HepG2 (cell line): ENCODE data around the gene RAC2. TPM values are rescaled to one million over a fixed set of nuclear protein-coding genes. Genes with fewer than 3 reads are reported as not detected.

ENCODE experiments used
- ATAC-seq: fragments of 200-7000 bp; cut with Tn5 transposase; 3 replicates; pipeline ENCODE4 v1.9.1; 2020; ENCODE audit warnings: mild to moderate bottlenecking, moderate library complexity
- BruUV-seq: library from RNA; stranded (reverse); fragments of 400-500 nt; replicated peaks from 2 replicates; lab custom pipeline; 2021; lab: Mats Ljungman, UMichigan
- CTCF ChIA-PET: fragments of 300-600 bp; formaldehyde crosslinking; extraction: SDS; loops from one replicate; lab custom pipeline; 2021; ENCODE audit warnings: low total read pairs, inconsistent platforms, low intra/inter-chr PET ratio; lab: Yijun Ruan, JAX
- POLR2A ChIA-PET: fragments of 350-600 bp; sonication (Branson Sonifier 250); formaldehyde crosslinking; loops from one replicate; lab custom pipeline; 2020; ENCODE audit warnings: antibody characterized with exemption, inconsistent platforms; lab: Yijun Ruan, JAX
- DNase-seq: peaks from one replicate; pipeline ENCODE4 v3.0.0-alpha.2; 2015; ENCODE audit warnings: low spot score
- FAIRE-seq: peaks from 3 replicates; lab custom pipeline; 2011; peaks lifted over from hg19 to GRCh38; lab: Jason Lieb, UNC
- H2AFZ ChIP-seq: one replicate; pipeline ENCODE4 v1.6.1; 2011; ENCODE audit warnings: low read length, inconsistent platforms
- H3K27ac ChIP-seq: fragments of 300-600 bp; 3 replicates; pipeline ENCODE4 v1.8.0; 2011; ENCODE audit warnings: mixed run types, mild to moderate bottlenecking, mixed read lengths, low read length, inconsistent platforms; ENCODE audit not compliant: insufficient read depth; ENCODE audit errors: extremely low read length
- H3K27me3 ChIP-seq, 2 experiments: fragments of 200-600 bp in 1 of 2; 2 replicates in 1 of 2; 3 replicates in 1 of 2; pipeline versions ENCODE4 v1.6.0 to v1.8.0; 2011; ENCODE audit warnings: low read length in 2 of 2, mild to moderate bottlenecking in 2 of 2, moderate library complexity in 2 of 2, inconsistent platforms in 1 of 2; ENCODE audit not compliant: insufficient read depth in 2 of 2, control insufficient read depth in 1 of 2
- H3K36me3 ChIP-seq, 2 experiments: fragments of 200-600 bp in 1 of 2; replicated peaks in 1 of 2; 2 replicates in 1 of 2; 3 replicates in 1 of 2; pipeline versions ENCODE4 v1.5.1 to v1.8.0; 2011; ENCODE audit warnings: low read length in 2 of 2, inconsistent platforms in 1 of 2; ENCODE audit not compliant: insufficient read depth in 2 of 2, control insufficient read depth in 1 of 2
- H3K4me1 ChIP-seq: 2 replicates; pipeline ENCODE4 v1.5.1; 2012; ENCODE audit warnings: low read length, inconsistent platforms; ENCODE audit not compliant: insufficient read depth
- H3K4me2 ChIP-seq: 2 replicates; pipeline ENCODE4 v1.6.0; 2011; ENCODE audit warnings: low read depth, low read length, inconsistent platforms
- H3K4me3 ChIP-seq, 3 experiments: fragments of 200-600 bp in 1 of 3; sonication (generic), shearing (Covaris generic) in 1 of 3; replicated peaks in 1 of 3; 2 replicates each; pipeline ENCODE4 v1.5.1; 2011 to 2016; ENCODE audit warnings: low read length in 3 of 3, inconsistent platforms in 2 of 3, low read depth in 2 of 3, mild to moderate bottlenecking in 2 of 3, control low read depth in 1 of 3, mixed read lengths in 1 of 3; ENCODE audit not compliant: insufficient read depth in 1 of 3
- H3K79me2 ChIP-seq: one replicate; pipeline ENCODE4 v1.6.1; 2011; ENCODE audit warnings: low read length, inconsistent platforms; ENCODE audit not compliant: insufficient read depth
- H3K9ac ChIP-seq: 2 replicates; pipeline ENCODE4 v1.6.0; 2011; ENCODE audit warnings: mild to moderate bottlenecking, low read depth, low read length, inconsistent platforms; ENCODE audit not compliant: insufficient read depth
- H3K9me3 ChIP-seq: 2 replicates; pipeline ENCODE4 v1.5.1; 2012; ENCODE audit warnings: mild to moderate bottlenecking, low read length
- H4K20me1 ChIP-seq: 2 replicates; pipeline ENCODE4 v1.6.0; 2011; ENCODE audit warnings: inconsistent platforms, mild to moderate bottlenecking, low read length, moderate library complexity; ENCODE audit not compliant: insufficient read depth
- ATF2 ChIP-seq: sonication (generic); formaldehyde crosslinking; IDR thresholded peaks from 2 replicates; pipeline ENCODE4 v1.4.0; 2020; ENCODE audit warnings: missing genetic modification reagents
- CBX1 ChIP-seq: IDR thresholded peaks from one replicate; pipeline ENCODE4 v1.6.1; 2016; ENCODE audit warnings: antibody characterized with exemption, low read depth
- DNMT3B ChIP-seq: conservative IDR thresholded peaks from 2 replicates; pipeline ENCODE4 v1.6.1; 2016; ENCODE audit warnings: missing biosample characterization, control low read depth
- FIP1L1 ChIP-seq: fragments of 200-400 bp; formaldehyde crosslinking; IDR thresholded peaks from 2 replicates; pipeline ENCODE4 v1.6.1; 2018; ENCODE audit warnings: low read depth, mild to moderate bottlenecking, low read length, moderate library complexity, borderline replicate concordance; ENCODE audit not compliant: insufficient read depth
- FOSL2 ChIP-seq: sonication (generic); formaldehyde crosslinking; IDR thresholded peaks from 2 replicates; pipeline ENCODE4 v1.4.0; 2020; ENCODE audit warnings: missing genetic modification reagents
- MXD4 ChIP-seq: IDR thresholded peaks from 2 replicates; pipeline ENCODE4 v1.6.1; 2016; ENCODE audit warnings: mild to moderate bottlenecking, missing biosample characterization, missing genetic modification reagents
- RARA ChIP-seq: IDR thresholded peaks from 2 replicates; pipeline ENCODE4 v1.6.1; 2016; ENCODE audit warnings: missing genetic modification reagents, missing compliant biosample characterization
- XRCC5 ChIP-seq: fragments of 200-400 bp; formaldehyde crosslinking; optimal IDR thresholded peaks from 2 replicates; pipeline ENCODE3; 2017; ENCODE audit warnings: mild to moderate bottlenecking, low read length
- ZFP41 ChIP-seq: sonication (generic); formaldehyde crosslinking; IDR thresholded peaks from 2 replicates; pipeline ENCODE4 v1.4.0; 2020; ENCODE audit warnings: mild to moderate bottlenecking, missing genetic modification reagents, borderline replicate concordance
- ZMYM2 ChIP-seq: sonication (generic); formaldehyde crosslinking; IDR thresholded peaks from 2 replicates; pipeline ENCODE4 v1.8.0; 2022; ENCODE audit warnings: mild to moderate bottlenecking, missing genetic modification reagents
- ZNF205 ChIP-seq: IDR thresholded peaks from 2 replicates; pipeline ENCODE4 v1.6.1; 2018; ENCODE audit warnings: missing biosample characterization, missing genetic modification reagents
- ZNF343 ChIP-seq: sonication (generic); formaldehyde crosslinking; IDR thresholded peaks from 2 replicates; pipeline ENCODE4 v1.4.0; 2020; ENCODE audit warnings: mild to moderate bottlenecking, missing genetic modification reagents
- ZNF354B ChIP-seq: sonication (generic); formaldehyde crosslinking; IDR thresholded peaks from 2 replicates; pipeline ENCODE4 v1.8.0; 2022; ENCODE audit warnings: mild to moderate bottlenecking, missing genetic modification reagents
- ZNF451 ChIP-seq: sonication (generic); formaldehyde crosslinking; IDR thresholded peaks from 2 replicates; pipeline ENCODE4 v1.5.0; 2020; ENCODE audit warnings: mild to moderate bottlenecking, missing genetic modification reagents
- ZNF546 ChIP-seq: sonication (generic); formaldehyde crosslinking; conservative IDR thresholded peaks from 2 replicates; pipeline ENCODE4 v1.8.1; 2023; ENCODE audit warnings: mild to moderate bottlenecking, missing genetic modification reagents
- ZNF839 ChIP-seq: sonication (generic); formaldehyde crosslinking; IDR thresholded peaks from 2 replicates; pipeline ENCODE4 v1.4.0; 2020; ENCODE audit warnings: missing genetic modification reagents, mild to moderate bottlenecking, borderline replicate concordance
- WGBS: methylation state at CpG from one replicate; pipeline ENCODE4 v1.1.6; 2017; ENCODE audit warnings: low lambda C conversion rate; 5-methylcytosine and 5-hydroxymethylcytosine counted together
- in situ Hi-C: cut with HindIII; loops from 2 replicates; pipeline ENCODE4 v1.10.0; 2017; ENCODE audit warnings: low pct_unique_long_range_greater_than_20kb; ENCODE audit not compliant: extremely low pct_ligation_motif_present
- intact Hi-C: fragments of 100-400 bp; cut with micrococcal nuclease; formaldehyde crosslinking; loops from one replicate; pipeline ENCODE4 v1.10.0; 2022; ENCODE audit not compliant: unreplicated experiment
- polyA plus RNA-seq, 8 experiments: library from polyadenylated mRNA; depleted of rRNA in 3 of 8; stranded (reverse) in 7 of 8; unstranded in 1 of 8; fragments of >200 nt; fragmentation: Illumina TruSeq in 4 of 8; extraction: Trizol in 4 of 8; gene quantifications; 2 replicates each; pipeline versions ENCODE4 v1.2.1 to v1.2.3, GENCODE V29; 2011 to 2016; ENCODE audit warnings: low read depth in 4 of 8, missing spikeins in 1 of 8, mixed read lengths in 1 of 8; ENCODE audit not compliant: insufficient read depth in 1 of 8
- total RNA-seq, 5 experiments: library from RNA; depleted of rRNA; stranded (reverse); fragments of >200 nt; fragmentation: Illumina TruSeq; extraction: Trizol; gene quantifications; 2 replicates each; pipeline ENCODE4 v1.2.3, GENCODE V29; 2016; ENCODE audit warnings: low read depth in 1 of 5
- TF ChIP-seq, protein P1 (sequence below): sonication (generic); formaldehyde crosslinking; IDR thresholded peaks from 2 replicates; pipeline ENCODE4 v1.5.1; 2020; ENCODE audit warnings: missing genetic modification reagents, mild to moderate bottlenecking, borderline replicate concordance

RAC2 gene
- total and polyA plus RNA-seq, 2 of the 13 experiments (the other 11 are each of a cell fraction or from before 2014, with no cell fraction given) = 0.73 TPM; not detected in 1

DNA sequence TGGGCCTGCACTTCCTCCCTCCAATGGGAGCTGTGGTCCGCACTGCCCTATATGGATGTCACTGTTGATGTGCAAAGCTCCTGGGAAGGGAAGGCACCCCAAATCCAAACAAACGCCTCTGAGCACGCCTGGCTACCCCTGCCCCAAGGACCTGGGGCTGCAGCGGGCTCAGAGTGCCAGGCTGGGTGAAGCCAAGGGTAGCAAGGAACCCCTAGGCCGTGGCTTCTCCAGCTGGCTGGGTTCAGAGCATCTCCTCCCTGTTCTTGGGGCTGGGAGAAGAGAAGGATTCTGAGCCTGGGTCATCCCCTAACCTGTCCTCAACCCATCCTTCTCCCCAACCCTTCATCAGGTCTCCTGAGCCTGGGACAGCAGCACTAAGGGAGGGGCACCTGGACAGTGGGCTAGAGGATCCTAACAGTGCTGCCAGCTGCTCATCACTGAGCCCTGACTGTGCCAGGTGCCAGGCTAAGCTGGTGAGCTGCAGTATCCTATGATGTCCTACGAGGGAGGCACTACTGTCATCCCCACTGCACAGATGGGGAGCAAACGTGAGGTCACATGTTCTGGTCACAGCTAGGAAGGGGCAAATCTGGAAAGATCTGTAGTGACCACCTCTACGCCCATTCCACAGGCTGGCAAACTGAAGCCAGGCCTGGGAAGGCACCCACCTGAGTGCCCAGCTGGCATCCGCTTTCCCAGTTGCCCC is 34.8 kb downstream of the RAC2 start:
- peaks cover 28% of the 10 kb centered on the region for H3K4me1 ChIP-seq
- H3K27ac ChIP-seq = no peak overlapping the region
- ATAC-seq (no peak), FAIRE-seq (no peak), DNase-seq (no peak)
- 20% methylated on average over 6 of the region's 9 CpGs for WGBS
- CTCF ChIA-PET = no interaction called here
- H3K4me2 ChIP-seq = no peak overlapping the region
- no peaks in the 10 kb centered on the region for H4K20me1 ChIP-seq
- H3K36me3 ChIP-seq = no peaks in the 10 kb centered on the region
- POLR2A ChIA-PET = interaction anchor here (1.0 kb wide), 1 partner anchor 10 kb away, joined by 3 read pairs; no protein-coding TSS in a partner anchor
- H3K27me3 ChIP-seq = peaks cover 0 to 24% of the 10 kb centered on the region in 2 experiments; a peak in 3 of 5 replicates
- no peak overlapping the region for H3K4me3 ChIP-seq
- no peaks in the 10 kb centered on the region for H3K79me2 ChIP-seq
- no peaks in the 10 kb centered on the region for H3K9me3 ChIP-seq
- TF ChIP-seq FOSL2 (CRISPR knock-in tag) (no peak), DNMT3B (CRISPR knock-in tag) (no peak), FIP1L1 (no peak), MXD4 (no peak)
- no peak overlapping the region for H2AFZ ChIP-seq
- in situ Hi-C loops = no loop called here
- H3K9ac ChIP-seq = no peak overlapping the region
- BruUV-seq = no TSS peak
- intact Hi-C loops = no loop called here

GRCh38 chr22:37208401-37209139 is 35.5 kb downstream of the RAC2 start:
- no peak for FAIRE-seq
- TF ChIP-seq ZNF546 (CRISPR knock-in tag) = no peak
- TF ChIP-seq XRCC5 = no peak
- no peak for TF ChIP-seq ZNF354B (CRISPR knock-in tag)
- TF ChIP-seq ZNF451 (CRISPR knock-in tag) = no peak
- TF ChIP-seq ZMYM2 (CRISPR knock-in tag) = no peak
- TF ChIP-seq ZNF343 (CRISPR knock-in tag) = no peak
- no peak for TF ChIP-seq ZNF205 (CRISPR knock-in tag)
- no peak for TF ChIP-seq ZFP41 (CRISPR knock-in tag)
- no peak for TF ChIP-seq RARA (CRISPR knock-in tag)
- TF ChIP-seq ZNF839 = no peak
- no peak for TF ChIP-seq CBX1
- TF ChIP-seq, protein P1, sequence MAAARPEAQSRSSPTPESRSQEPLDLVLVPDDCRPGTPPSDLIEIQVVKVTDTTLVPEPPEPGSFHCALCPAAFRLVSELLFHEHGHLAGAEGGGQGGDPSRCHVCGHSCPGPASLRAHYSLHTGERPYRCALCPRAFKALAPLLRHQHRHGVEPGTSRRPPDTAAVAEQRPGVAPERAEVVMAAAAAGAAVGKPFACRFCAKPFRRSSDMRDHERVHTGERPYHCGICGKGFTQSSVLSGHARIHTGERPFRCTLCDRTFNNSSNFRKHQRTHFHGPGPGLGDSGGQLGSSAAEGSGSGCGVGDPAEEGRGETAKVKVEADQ (CRISPR knock-in tag) = no peak
- no peak for TF ChIP-seq ATF2 (CRISPR knock-in tag)

More at GRCh38 chr22:37208401-37209139, 35.5 kb downstream of the RAC2 start:
- 39% methylated on average over 4 of the region's 7 CpGs for WGBS
- Histone ChIP-seq H4K20me1 (no peaks in the 10 kb centered on the region), H3K27me3 (peaks cover 0 to 17% of the 10 kb centered on the region in 2 experiments; a peak in 3 of 5 replicates), H3K9me3 (no peaks in the 10 kb centered on the region), H2AFZ (no peak overlapping the region), H3K4me2 (no peak overlapping the region), H3K36me3 (no peaks in the 10 kb centered on the region), H3K4me1 (peaks cover 28% of the 10 kb centered on the region), H3K4me3 (no peak overlapping the region), H3K27ac (no peak overlapping the region), H3K79me2 (no peaks in the 10 kb centered on the region), H3K9ac (no peak overlapping the region)
- POLR2A ChIA-PET = no interaction called here
- no TSS peak for BruUV-seq
- CTCF ChIA-PET = no interaction called here
- intact Hi-C loops = no loop called here
- no peak for ATAC-seq
- DNase-seq = no peak
- in situ Hi-C loops = no loop called here
